ENCODE data around the gene CDH13. TPM values are rescaled to one million over a fixed set of nuclear protein-coding genes. Genes with fewer than 3 reads are reported as not detected.

The CDH13 gene
- total and polyA plus RNA-seq, 2 of the 8 experiments (the other 6 are each of a cell fraction or from before 2014, with no cell fraction given), result 2.3 to 2.4 TPM

GRCh38 chr16:83577078-83577745 lies 950.4 kb downstream of the CDH13 start:
- Histone ChIP-seq H3K56ac (replicated peaks; ENCODE audit: insufficient read length, low read depth, low read length) (no peak overlapping the region), H2BK5ac (ENCODE audit: low read depth, low read length) (no peak overlapping the region), H3K4me1 (replicated peaks in 1 of 4; ENCODE audit: control insufficient read depth in 3 of 4, insufficient read depth in 4 of 4, low read length in 3 of 4) (peaks cover 0 to 6% (median 3%) of the 10 kb centered on the region in 4 experiments; a peak in 4 of 7 replicates), H2BK12ac (ENCODE audit: low read depth, low read length) (no peak overlapping the region), H3K18ac (ENCODE audit: extremely low read depth, low read length) (no peak overlapping the region), H4K91ac (replicated peaks; ENCODE audit: insufficient read length, low read length) (no peak overlapping the region), H3K4me3 (ENCODE audit: extremely low read depth in 1 of 4, insufficient read depth in 2 of 4, low read depth in 3 of 4, low read length in 4 of 4) (no peak overlapping the region), H4K8ac (ENCODE audit: extremely low read depth, insufficient read depth, low read length) (no peak overlapping the region), H3K23me2 (ENCODE audit: low read depth, low read length) (no peaks in the 10 kb centered on the region), H3K36me3 (ENCODE audit: control insufficient read depth in 2 of 4, insufficient read depth in 4 of 4, low read length in 3 of 4) (no peaks in the 10 kb centered on the region), H3K4ac (replicated peaks; ENCODE audit: insufficient read length, low read depth, low read length) (no peak overlapping the region), H3K27me3 (replicated peaks in 1 of 4; ENCODE audit: control insufficient read depth in 3 of 4, extremely low read depth in 1 of 4, insufficient read depth in 3 of 4, low read length in 3 of 4) (no peaks in the 10 kb centered on the region), H3K27ac (ENCODE audit: low read depth, low read length) (no peak overlapping the region), H2BK120ac (replicated peaks; ENCODE audit: low read depth, low read length) (no peak overlapping the region), H3K14ac (ENCODE audit: insufficient read length) (no peak overlapping the region), H3K9me3 (ENCODE audit: insufficient read depth in 2 of 2, low read depth in 1 of 2, low read length in 1 of 2) (no peaks in the 10 kb centered on the region), H2BK20ac (ENCODE audit: low read length) (no peak overlapping the region), H3K9ac (replicated peaks in 1 of 4; ENCODE audit: extremely low read depth in 1 of 4, low read depth in 3 of 4, low read length in 3 of 4) (no peak overlapping the region), H2BK15ac (ENCODE audit: low read length) (no peak overlapping the region), H3K79me1 (ENCODE audit: low read depth, low read length) (no peaks in the 10 kb centered on the region), H3K4me2 (ENCODE audit: insufficient read depth in 1 of 2, low read depth in 2 of 2, low read length in 2 of 2) (no peak overlapping the region), H2AK5ac (ENCODE audit: low read depth, low read length) (no peak overlapping the region), H3K23ac (ENCODE audit: insufficient read length) (no peak overlapping the region), H4K5ac (ENCODE audit: insufficient read length, low read depth, low read length) (no peak overlapping the region), H4K20me1 (replicated peaks in 1 of 2; ENCODE audit: control insufficient read depth in 1 of 2, insufficient read depth in 2 of 2, low read length in 2 of 2) (no peaks in the 10 kb centered on the region), H3K79me2 (ENCODE audit: control insufficient read depth in 1 of 2, insufficient read depth in 2 of 2, low read length in 2 of 2) (no peaks in the 10 kb centered on the region), H2AFZ (ENCODE audit: low read length) (no peak overlapping the region)
- 93% methylated on average over 7 of the region's 7 CpGs; no CpG with 5 or more reads in 1 of the 2 experiments for WGBS, 2 experiments (ENCODE audit: extremely low coverage in 1 of 2, insufficient coverage in 1 of 2, insufficient read length in 1 of 2, insufficient replicate concordance in 2 of 2, low coverage in 1 of 2, low lambda C conversion rate in 2 of 2, missing lambda C conversion rate in 1 of 2)
- TF ChIP-seq CEBPB (IDR thresholded peaks at IDR 0.05; ENCODE audit: low read depth, low read length), result no peak
- TF ChIP-seq, protein P1, sequence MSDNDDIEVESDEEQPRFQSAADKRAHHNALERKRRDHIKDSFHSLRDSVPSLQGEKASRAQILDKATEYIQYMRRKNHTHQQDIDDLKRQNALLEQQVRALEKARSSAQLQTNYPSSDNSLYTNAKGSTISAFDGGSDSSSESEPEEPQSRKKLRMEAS (IDR thresholded peaks at IDR 0.05), result no peak
- no peak for TF ChIP-seq CHD1 (IDR thresholded peaks at IDR 0.05; ENCODE audit: low read depth, low read length)
- no peak for TF ChIP-seq EGR1 (IDR thresholded peaks at IDR 0.05; ENCODE audit: borderline replicate concordance, low read depth, low read length)
- TF ChIP-seq JUN (IDR thresholded peaks at IDR 0.05; ENCODE audit: low read depth, low read length), result no peak
- TF ChIP-seq TEAD4 (IDR thresholded peaks at IDR 0.05; ENCODE audit: low read depth, low read length), result no peak
- FAIRE-seq, result no peak
- no peak for DNase-seq (ENCODE audit: low read depth in 1 of 2, low spot score in 2 of 2)
- CTCF ChIA-PET (ENCODE audit: partially characterized antibody), result interaction anchor here (1.1 kb wide), 1 partner anchor 26 kb away, joined by 3 read pairs; no protein-coding TSS in a partner anchor
- POLR2A ChIA-PET (ENCODE audit: partially characterized antibody), result no interaction called here
